ENCODE data around the gene LRRC37A.
"Not testable (repeated sequence)": the region's sequence is repeated elsewhere in the genome, so short reads cannot be mapped to it uniquely, and the experiment has no call there.

The LRRC37A gene

GRCh38 chr17:46294831-46295230, at the start of gene LRRC37A:
LRRC37A (plus strand) TSS chr17:46295131; CDS start chr17:46295134, 3 bp downstream.
- FAIRE-seq = not testable (repeated sequence)

GRCh38 chr17:46249153-46249552, 45.8 kb upstream of the LRRC37A start:
- not testable (repeated sequence) for FAIRE-seq

GRCh38 chr17:46252804-46253203, 42.1 kb upstream of the LRRC37A start:
- not testable (repeated sequence) for FAIRE-seq

- not testable (repeated sequence) for FAIRE-seq
Measured at GRCh38 chr17:46253722-46254121, 41.2 kb upstream of the LRRC37A start.

GRCh38 chr17:46254215-46254614, 40.7 kb upstream of the LRRC37A start:
- FAIRE-seq = not testable (repeated sequence)

GRCh38 chr17:46256369-46256768, 38.6 kb upstream of the LRRC37A start:
- not testable (repeated sequence) for FAIRE-seq

GRCh38 chr17:46259845-46260661, 34.9 kb upstream of the LRRC37A start:
- not testable (repeated sequence) for FAIRE-seq

GRCh38 chr17:46262271-46262670, 32.7 kb upstream of the LRRC37A start:
- FAIRE-seq = no peak

GRCh38 chr17:46264456-46265198, 30.3 kb upstream of the LRRC37A start:
- FAIRE-seq = no peak

GRCh38 chr17:46266063-46266655, 28.8 kb upstream of the LRRC37A start:
- not testable (repeated sequence) for FAIRE-seq

GRCh38 chr17:46266656-46267544, 28.0 kb upstream of the LRRC37A start:
- FAIRE-seq = no peak

GRCh38 chr17:46270032-46270431, 24.9 kb upstream of the LRRC37A start:
- no peak for FAIRE-seq

- no peak for FAIRE-seq
Measured at GRCh38 chr17:46273541-46274236, 21.2 kb upstream of the LRRC37A start.

- FAIRE-seq = no peak
Measured at GRCh38 chr17:46274238-46274637, 20.7 kb upstream of the LRRC37A start.

- FAIRE-seq = not testable (repeated sequence)
Measured at GRCh38 chr17:46276728-46277479, 18.0 kb upstream of the LRRC37A start.

- not testable (repeated sequence) for FAIRE-seq
Measured at GRCh38 chr17:46281336-46281735, 13.6 kb upstream of the LRRC37A start.

GRCh38 chr17:46282635-46283034, 12.3 kb upstream of the LRRC37A start:
- FAIRE-seq = not testable (repeated sequence)

GRCh38 chr17:46284467-46284866, 10.5 kb upstream of the LRRC37A start:
- not testable (repeated sequence) for FAIRE-seq

- not testable (repeated sequence) for FAIRE-seq
Measured at GRCh38 chr17:46285500-46285899, 9.4 kb upstream of the LRRC37A start.

GRCh38 chr17:46286764-46287221, 8.1 kb upstream of the LRRC37A start:
- peak; percentile 4 for FAIRE-seq

GRCh38 chr17:46287587-46287986, 7.3 kb upstream of the LRRC37A start:
- FAIRE-seq = not testable (repeated sequence)
